Lung (tissue), 12 donors: ENCODE results near the gene RECK. TPM values are rescaled to one million over a fixed set of nuclear protein-coding genes. Genes with fewer than 3 reads are reported as not detected.
A peak's percentile ranks its signal among the peaks of the same experiment; 100 is the strongest.

Experiments
- ATAC-seq: fragments of 200-7000 bp; cut with Tn5 transposase; one replicate; pipeline ENCODE4 v1.9.1; 2020; ENCODE audit warnings: moderate number of reproducible peaks; ENCODE audit not compliant: insufficient read depth, low FRiP score
- DNase-seq, 3 donors: peaks; one replicate each; pipeline ENCODE4 v3.0.0-alpha.2; 2013 to 2017
- H3K27ac ChIP-seq, 2 donors: one replicate each; pipeline ENCODE4 v1.5.1; 2013; ENCODE audit warnings: mild to moderate bottlenecking in 2 of 2, moderate library complexity in 2 of 2, control low read depth in 1 of 2, inconsistent platforms in 1 of 2, low read depth in 1 of 2, low read length in 1 of 2
- H3K27me3 ChIP-seq, 3 donors: one replicate each; pipeline ENCODE4 v1.5.1; 2013; ENCODE audit warnings: low read length in 2 of 3; ENCODE audit not compliant: control insufficient read depth in 3 of 3, insufficient read depth in 3 of 3
- H3K36me3 ChIP-seq, 4 donors: one replicate each; pipeline ENCODE4 v1.5.1; 2013; ENCODE audit warnings: low read length in 4 of 4, mild to moderate bottlenecking in 1 of 4, moderate library complexity in 1 of 4; ENCODE audit not compliant: control insufficient read depth in 4 of 4, insufficient read depth in 4 of 4
- H3K4me1 ChIP-seq, 5 donors: one replicate each; pipeline ENCODE4 v1.5.1; 2013; ENCODE audit warnings: low read length in 5 of 5, mild to moderate bottlenecking in 2 of 5, moderate library complexity in 1 of 5; ENCODE audit not compliant: control insufficient read depth in 5 of 5, insufficient read depth in 5 of 5
- H3K4me3 ChIP-seq: one replicate; pipeline ENCODE4 v1.5.1; 2013; ENCODE audit warnings: mild to moderate bottlenecking, control low read depth, moderate library complexity
- H3K9ac ChIP-seq, 2 donors: one replicate each; pipeline ENCODE4 v1.5.1; 2013; ENCODE audit warnings: low read length in 2 of 2, control low read depth in 1 of 2; ENCODE audit not compliant: insufficient read depth in 1 of 2
- H3K9me3 ChIP-seq, 4 donors: one replicate each; pipeline ENCODE4 v1.5.1; 2013; ENCODE audit warnings: low read length in 3 of 4, mild to moderate bottlenecking in 1 of 4, moderate library complexity in 1 of 4; ENCODE audit not compliant: control insufficient read depth in 4 of 4, insufficient read depth in 3 of 4
- CTCF ChIP-seq: IDR thresholded peaks from 2 replicates; pipeline ENCODE4 v1.5.1; 2012; ENCODE audit warnings: mild to moderate bottlenecking; ENCODE audit errors: control extremely low read depth, extremely low read depth
- WGBS, 2 donors: extraction: QIAGEN DNeasy Blood & Tissue Kit; methylation state at CpG; one replicate each; pipeline ENCODE4 v1.1.7; 2013; 5-methylcytosine and 5-hydroxymethylcytosine counted together
- polyA plus RNA-seq, 2 donors: library from polyadenylated mRNA; stranded (reverse); fragments of 200-250 nt; gene quantifications; one replicate each; pipeline ENCODE4 v1.2.1, GENCODE V29; 2013
- total RNA-seq, 2 donors: library from RNA; depleted of rRNA in 1 of 2; stranded (reverse); fragments of >200 nt in 1 of 2; gene quantifications; one replicate each; pipeline ENCODE4 v1.2.1, GENCODE V29; 2014 to 2021
- donor health status: control.
- donor health status: control.
- donor health status: Bipolar disorder and iron deficiency.
- donor health status: healthy.
- donor health status: DM: yes; HTN: yes; CAD: no.

Gene RECK
- total and polyA plus RNA-seq, 4 donors, result 4.5 to 19.3 (median 12.0) TPM

- Histone ChIP-seq H3K27me3 (no peaks in the 10 kb centered on the region), H3K4me3 (no peak overlapping the region), H3K27ac (no peak overlapping the region), H3K9me3 (no peaks in the 10 kb centered on the region), H3K4me1 (no peaks in the 10 kb centered on the region), H3K36me3 (no peaks in the 10 kb centered on the region), H3K9ac (no peak overlapping the region)
- no peak for DNase-seq
- 97 to 100% methylated on average over 1 of the region's 1 CpG for WGBS, 2 donors
- no peak for TF ChIP-seq CTCF
- ATAC-seq, result no peak
Measured at GRCh38 chr9:36021968-36022367, 14.7 kb upstream of the RECK start.

- WGBS, 2 donors, result 54 to 57% methylated on average over 13 of the region's 13 CpGs
- no peaks in the 10 kb centered on the region for H3K4me1 ChIP-seq
- peak; percentile 55 to 78 (median 67) for DNase-seq
- H3K4me3 ChIP-seq, result no peak overlapping the region
- H3K27me3 ChIP-seq, result no peaks in the 10 kb centered on the region
- TF ChIP-seq CTCF, result peak; percentile 58
- no peak overlapping the region for H3K27ac ChIP-seq
- no peak overlapping the region for H3K9ac ChIP-seq
- H3K36me3 ChIP-seq, result no peaks in the 10 kb centered on the region
- ATAC-seq, result peak; percentile 66
- H3K9me3 ChIP-seq, result no peaks in the 10 kb centered on the region
Measured at GRCh38 chr9:36023260-36024048, 13.3 kb upstream of the RECK start.

GRCh38 chr9:36025746-36026145 lies 11.0 kb upstream of the RECK start:
- ATAC-seq (no peak), DNase-seq (no peak)
- Histone ChIP-seq H3K27ac (no peak overlapping the region), H3K27me3 (no peaks in the 10 kb centered on the region), H3K9me3 (no peaks in the 10 kb centered on the region), H3K9ac (no peak overlapping the region), H3K4me1 (peaks cover 0 to 3% (median 0%) of the 10 kb centered on the region in 5 donors), H3K4me3 (no peak overlapping the region), H3K36me3 (no peaks in the 10 kb centered on the region)
- TF ChIP-seq CTCF, result no peak
- 67 to 93% methylated on average over 2 of the region's 2 CpGs for WGBS, 2 donors
